Thymus (tissue), 14 donors: ENCODE measurements around the gene NUP85. TPM values are rescaled to one million over a fixed set of nuclear protein-coding genes. Genes with fewer than 3 reads are reported as not detected.
"Not testable (repeated sequence)": the region's sequence is repeated elsewhere in the genome, so short reads cannot be mapped to it uniquely, and the experiment has no call there.

Source experiments
- DNase-seq, 9 donors: peaks; one replicate each; pipeline ENCODE4 v3.0.0-alpha.2; 2013; ENCODE audit warnings: low spot score in 9 of 9, low read depth in 6 of 9, missing footprints in 1 of 9
- H3K27ac ChIP-seq, 2 donors: one replicate each; pipeline ENCODE4 v1.5.1; 2013; ENCODE audit warnings: control low read depth in 1 of 2, low read depth in 1 of 2, low read length in 1 of 2, mild to moderate bottlenecking in 1 of 2, moderate library complexity in 1 of 2
- H3K27me3 ChIP-seq, 2 donors: one replicate each; pipeline ENCODE4 v1.5.1; 2013; ENCODE audit warnings: low read length in 1 of 2; ENCODE audit not compliant: control insufficient read depth in 2 of 2, insufficient read depth in 1 of 2
- H3K36me3 ChIP-seq, 2 donors: one replicate each; pipeline ENCODE4 v1.5.1; 2013; ENCODE audit warnings: low read length in 1 of 2, mild to moderate bottlenecking in 1 of 2, moderate library complexity in 1 of 2; ENCODE audit not compliant: control insufficient read depth in 2 of 2, insufficient read depth in 2 of 2
- H3K4me1 ChIP-seq, 2 donors: one replicate each; pipeline ENCODE4 v1.5.1; 2013; ENCODE audit warnings: low read length in 2 of 2; ENCODE audit not compliant: control insufficient read depth in 2 of 2, insufficient read depth in 2 of 2
- H3K4me3 ChIP-seq, 2 donors: one replicate each; pipeline ENCODE4 v1.5.1; 2013; ENCODE audit warnings: low read length in 2 of 2, control low read depth in 1 of 2, mild to moderate bottlenecking in 1 of 2
- H3K9me3 ChIP-seq, 2 donors: one replicate each; pipeline ENCODE4 v1.5.1; 2013; ENCODE audit warnings: low read length in 1 of 2, mild to moderate bottlenecking in 1 of 2; ENCODE audit not compliant: control insufficient read depth in 2 of 2, insufficient read depth in 1 of 2
- WGBS: extraction: QIAGEN DNeasy Blood & Tissue Kit; methylation state at CpG from one replicate; pipeline ENCODE4 v1.1.7; 2013; 5-methylcytosine and 5-hydroxymethylcytosine counted together
- long read RNA-seq, 10 donors: transcript quantifications; one replicate each; lab custom pipeline, GENCODE V29; 2026
- polyA plus RNA-seq: library from polyadenylated mRNA; stranded (reverse); fragments of 200-250 nt; gene quantifications from one replicate; pipeline ENCODE4 v1.2.3, GENCODE V29; 2013
- total RNA-seq: library from RNA; stranded (reverse); fragments of 120-200 nt; gene quantifications from one replicate; pipeline ENCODE4 v1.2.4, GENCODE V29; 2013
- donor health status: healthy.

The NUP85 gene, protein sequence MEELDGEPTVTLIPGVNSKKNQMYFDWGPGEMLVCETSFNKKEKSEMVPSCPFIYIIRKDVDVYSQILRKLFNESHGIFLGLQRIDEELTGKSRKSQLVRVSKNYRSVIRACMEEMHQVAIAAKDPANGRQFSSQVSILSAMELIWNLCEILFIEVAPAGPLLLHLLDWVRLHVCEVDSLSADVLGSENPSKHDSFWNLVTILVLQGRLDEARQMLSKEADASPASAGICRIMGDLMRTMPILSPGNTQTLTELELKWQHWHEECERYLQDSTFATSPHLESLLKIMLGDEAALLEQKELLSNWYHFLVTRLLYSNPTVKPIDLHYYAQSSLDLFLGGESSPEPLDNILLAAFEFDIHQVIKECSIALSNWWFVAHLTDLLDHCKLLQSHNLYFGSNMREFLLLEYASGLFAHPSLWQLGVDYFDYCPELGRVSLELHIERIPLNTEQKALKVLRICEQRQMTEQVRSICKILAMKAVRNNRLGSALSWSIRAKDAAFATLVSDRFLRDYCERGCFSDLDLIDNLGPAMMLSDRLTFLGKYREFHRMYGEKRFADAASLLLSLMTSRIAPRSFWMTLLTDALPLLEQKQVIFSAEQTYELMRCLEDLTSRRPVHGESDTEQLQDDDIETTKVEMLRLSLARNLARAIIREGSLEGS
- total RNA-seq (54.5 TPM), polyA plus RNA-seq (88.3 TPM)
- long read RNA-seq, donor 1, partial matches to known transcripts, result 8 of 8 reads
- long read RNA-seq, donor 1, other reads (novel, unspliced or antisense), result 0 of 8 reads
- long read RNA-seq, donor 2, result 0 reads
- long read RNA-seq, donor 3, transcript NUP85-203 (9 exons, 1,926 nt), result minor isoform, 5 of 57 reads
- long read RNA-seq, donor 3, transcript NUP85-201 (19 exons, 2,121 nt), result major isoform, 12 of 57 reads
- long read RNA-seq, donor 3, partial matches to known transcripts, result 36 of 57 reads
- long read RNA-seq, donor 3, other reads (novel, unspliced or antisense), result 0 of 57 reads
- long read RNA-seq, donor 4, partial matches to known transcripts, result 12 of 14 reads
- long read RNA-seq, donor 4, other reads (novel, unspliced or antisense), result 0 of 14 reads
- long read RNA-seq, donor 5, transcript NUP85-201 (19 exons, 2,121 nt), result major isoform, 11 of 51 reads
- long read RNA-seq, donor 5, partial matches to known transcripts, result 31 of 51 reads
- long read RNA-seq, donor 5, other reads (novel, unspliced or antisense), result 0 of 51 reads
- long read RNA-seq, donor 6, partial matches to known transcripts, result 60 of 126 reads
- long read RNA-seq, donor 6, other reads (novel, unspliced or antisense), result 61 of 126 reads
- long read RNA-seq, donor 7, transcript NUP85-201 (19 exons, 2,121 nt), result major isoform, 12 of 28 reads
- long read RNA-seq, donor 7, partial matches to known transcripts, result 14 of 28 reads
- long read RNA-seq, donor 7, other reads (novel, unspliced or antisense), result 0 of 28 reads
- long read RNA-seq, donor 8, partial matches to known transcripts, result 0 of 2 reads
- long read RNA-seq, donor 8, other reads (novel, unspliced or antisense), result 0 of 2 reads
- long read RNA-seq, donor 9, transcript NUP85-201 (19 exons, 2,121 nt), result major isoform, 9 of 28 reads
- long read RNA-seq, donor 9, partial matches to known transcripts, result 10 of 28 reads
- long read RNA-seq, donor 9, other reads (novel, unspliced or antisense), result 0 of 28 reads
- long read RNA-seq, donor 10, partial matches to known transcripts, result 8 of 8 reads
- long read RNA-seq, donor 10, other reads (novel, unspliced or antisense), result 0 of 8 reads

GRCh38 chr17:75205037-75205792, at the start of gene NUP85:
Gene NUP85 (plus strand): TSS chr17:75205679. CDS start chr17:75205762, 83 bp downstream.
- no peaks in the 10 kb centered on the region for H3K27me3 ChIP-seq
- H3K4me3 ChIP-seq, result peak within 1 kb of the TSS; percentile 61 to 79
- peak within 1 kb of the TSS; percentile 94 to 99 for H3K27ac ChIP-seq
- under 1% methylated on average over 57 of the region's 57 CpGs for WGBS
- H3K4me1 ChIP-seq, result peaks cover 10 to 12% of the 10 kb centered on the region in 2 donors
- H3K36me3 ChIP-seq, result peaks cover 0 to 18% of the 10 kb centered on the region in 2 donors
- peaks cover 0 to 3% of the 10 kb centered on the region in 2 donors for H3K9me3 ChIP-seq
- peak; percentile 79 to 95 (median 89) for DNase-seq

DNA sequence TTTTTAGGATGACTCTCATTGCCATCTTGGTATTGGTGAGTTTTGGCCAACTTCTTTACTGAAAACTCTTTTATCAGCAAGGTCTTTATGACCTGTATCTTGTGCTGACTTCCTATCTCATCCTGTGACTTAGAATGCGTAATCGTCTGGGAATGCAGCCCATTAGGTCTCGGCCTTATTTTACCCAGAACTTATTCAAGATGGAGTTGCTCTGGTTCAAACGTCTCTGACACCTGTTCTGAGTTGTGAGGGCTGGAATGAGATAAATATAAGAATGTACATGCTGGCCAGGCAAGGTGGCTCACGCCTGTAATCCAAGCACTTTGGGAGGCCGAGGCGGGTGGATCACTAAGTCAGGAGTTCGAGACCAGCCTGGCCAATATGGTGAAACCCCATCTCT, 47.0 kb upstream of the NUP85 start:
- WGBS, result 97% methylated on average over 8 of the region's 8 CpGs
- DNase-seq, H3K4me3 ChIP-seq, H3K27me3 ChIP-seq, H3K9me3 ChIP-seq, H3K27ac ChIP-seq: not testable (repeated sequence)
- H3K4me1 ChIP-seq, result peaks cover 6 to 11% of the 10 kb centered on the region in 2 donors
- peaks cover 3 to 28% of the 10 kb centered on the region in 2 donors for H3K36me3 ChIP-seq

- no peak for DNase-seq
- Histone ChIP-seq H3K9me3 (no peaks in the 10 kb centered on the region), H3K4me1 (peaks cover 6 to 11% of the 10 kb centered on the region in 2 donors), H3K27ac (no peak overlapping the region), H3K36me3 (peaks cover 10 to 35% of the 10 kb centered on the region in 2 donors), H3K27me3 (no peaks in the 10 kb centered on the region), H3K4me3 (no peak overlapping the region)
- 97% methylated on average over 4 of the region's 4 CpGs for WGBS
Observed at GRCh38 chr17:75159196-75160031, 46.1 kb upstream of the NUP85 start.

DNA sequence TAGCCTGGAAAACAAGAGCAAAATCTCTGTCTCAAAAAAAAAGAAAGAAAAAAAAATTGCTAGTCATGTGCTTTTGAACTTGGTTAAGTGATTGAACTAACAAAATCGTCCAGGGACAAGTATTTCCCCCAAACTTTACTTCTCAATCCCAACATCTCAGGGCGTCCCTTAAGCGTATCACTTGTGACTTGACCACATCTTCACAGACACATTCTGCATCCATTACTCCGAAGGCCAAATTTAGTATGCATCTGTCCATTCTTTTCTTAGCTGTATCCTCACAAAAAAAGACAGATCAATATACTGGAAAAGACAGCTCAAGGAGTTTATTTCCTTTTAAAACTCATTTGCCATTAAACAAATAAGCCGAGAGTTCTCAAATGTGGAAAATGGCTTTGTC, 45.3 kb upstream of the NUP85 start:
- 98% methylated on average over 5 of the region's 5 CpGs for WGBS

DNA sequence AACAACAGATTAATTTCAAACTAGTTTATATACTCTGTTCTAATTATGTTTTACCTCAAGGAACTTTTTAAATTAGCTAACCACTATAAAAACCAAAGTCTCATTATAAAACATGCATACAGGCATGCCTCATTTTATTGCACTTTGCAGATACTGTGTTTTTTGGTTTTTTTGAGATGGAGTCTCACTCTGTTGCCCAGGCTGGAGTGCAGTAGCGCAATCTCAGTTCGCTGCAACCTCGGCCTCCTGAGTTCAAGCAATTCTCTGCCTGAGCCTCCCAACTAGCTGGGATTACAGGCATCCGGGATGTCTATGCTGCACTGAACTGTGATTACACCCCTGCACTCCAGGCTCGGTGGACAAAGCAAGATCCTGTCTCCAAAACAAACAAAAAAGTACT, 42.4 kb upstream of the NUP85 start:
- H3K9me3 ChIP-seq, result no peaks in the 10 kb centered on the region
- WGBS, result 98% methylated on average over 5 of the region's 5 CpGs
- H3K4me1 ChIP-seq, result no peaks in the 10 kb centered on the region
- H3K4me3 ChIP-seq, result no peak overlapping the region
- H3K27ac ChIP-seq, result no peak overlapping the region
- H3K36me3 ChIP-seq, result peaks cover 27 to 55% of the 10 kb centered on the region in 2 donors
- DNase-seq, result no peak
- H3K27me3 ChIP-seq, result no peaks in the 10 kb centered on the region

More for the DNA sequence above, 45.3 kb upstream of the NUP85 start:
- H3K27me3 ChIP-seq, result no peaks in the 10 kb centered on the region
- H3K36me3 ChIP-seq, result peaks cover 10 to 41% of the 10 kb centered on the region in 2 donors
- no peak for DNase-seq
- no peak overlapping the region for H3K4me3 ChIP-seq
- peaks cover under 1 to 4% of the 10 kb centered on the region in 2 donors for H3K4me1 ChIP-seq
- H3K9me3 ChIP-seq, result no peaks in the 10 kb centered on the region
- H3K27ac ChIP-seq, result no peak overlapping the region

DNA sequence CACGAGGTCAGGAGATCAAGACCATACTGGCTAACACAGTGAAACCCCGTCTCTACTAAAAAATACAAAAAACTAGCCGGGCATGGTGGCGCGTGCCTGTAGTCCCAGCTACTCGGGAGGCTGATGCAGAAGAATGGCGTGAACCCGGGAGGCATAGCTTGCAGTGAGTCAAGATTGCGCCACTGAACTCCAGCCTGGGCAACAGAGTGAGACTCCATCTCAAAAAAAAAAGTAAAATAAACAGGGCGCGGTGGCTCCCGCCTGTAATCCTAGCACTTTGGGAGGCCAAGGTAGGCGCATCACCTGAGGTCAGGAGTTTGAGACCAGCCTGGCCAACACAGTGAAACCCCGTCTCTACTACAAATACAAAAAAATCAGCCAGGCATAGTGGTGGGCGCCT, 40.9 kb upstream of the NUP85 start:
- H3K9me3 ChIP-seq, H3K27me3 ChIP-seq, H3K4me1 ChIP-seq, H3K27ac ChIP-seq, H3K4me3 ChIP-seq, DNase-seq: not testable (repeated sequence)
- peaks cover 32 to 61% of the 10 kb centered on the region in 2 donors for H3K36me3 ChIP-seq
- 97% methylated on average over 15 of the region's 15 CpGs for whole genome bisulfite sequencing

DNA sequence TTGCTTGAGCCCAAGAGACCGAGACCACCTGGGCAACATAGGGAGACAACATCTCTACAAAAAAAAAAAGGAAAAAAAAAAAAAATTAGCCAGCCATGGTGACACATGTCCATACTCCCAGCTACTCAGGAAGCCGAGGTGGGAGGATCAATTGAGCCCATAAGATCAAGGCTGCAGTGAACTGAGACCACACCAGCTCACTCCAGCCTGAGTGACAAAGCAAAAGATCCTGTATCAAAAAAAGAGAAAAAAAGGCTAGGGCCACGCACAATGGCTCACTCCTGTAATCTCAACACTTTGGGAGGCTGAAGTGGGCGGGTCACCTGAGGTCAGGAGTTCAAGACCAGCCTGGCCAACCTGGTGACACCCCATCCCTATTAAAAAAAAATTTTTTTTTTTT, 36.5 kb upstream of the NUP85 start:
- no peak for DNase-seq
- Histone ChIP-seq H3K4me1 (peaks cover 0 to 3% of the 10 kb centered on the region in 2 donors), H3K27ac (no peak overlapping the region), H3K9me3 (no peaks in the 10 kb centered on the region), H3K4me3 (no peak overlapping the region), H3K36me3 (peaks cover 44 to 80% of the 10 kb centered on the region in 2 donors), H3K27me3 (no peaks in the 10 kb centered on the region)
- 97% methylated on average over 4 of the region's 4 CpGs for WGBS
